CD8-positive, alpha-beta memory T cell (primary cell): Measurements from ENCODE around the gene LMNB1. TPM values are rescaled to one million over a fixed set of nuclear protein-coding genes. Genes with fewer than 3 reads are reported as not detected.
A peak's percentile ranks its signal among the peaks of the same experiment; 100 is the strongest.

ENCODE experiments used
- CTCF ChIA-PET: fragments of 350-600 bp; sonication (Branson Sonifier 250); formaldehyde crosslinking; loops from one replicate; lab custom pipeline; 2021; ENCODE audit warnings: antibody characterized with exemption; lab: Charles Lee
- POLR2A ChIA-PET: fragments of 350-600 bp; sonication (Branson Sonifier 250); formaldehyde crosslinking; loops from one replicate; lab custom pipeline; 2021; ENCODE audit warnings: antibody characterized with exemption; lab: Charles Lee
- DNase-seq, 5 donors: peaks; one replicate each; pipeline versions ENCODE4 v3.0.0 to v3.0.0-alpha.2; 2020 to 2022; ENCODE audit warnings: mixed read lengths in 1 of 5
- H3K27ac ChIP-seq: one replicate; pipeline ENCODE4 v1.7.0; 2013; ENCODE audit warnings: low read depth, mild to moderate bottlenecking, low read length, moderate library complexity
- H3K27me3 ChIP-seq: 2 replicates; pipeline ENCODE4 v1.7.0; 2013; ENCODE audit warnings: low read length, mild to moderate bottlenecking; ENCODE audit not compliant: insufficient read depth, poor library complexity, severe bottlenecking
- H3K36me3 ChIP-seq: 2 replicates; pipeline ENCODE4 v1.7.0; 2013; ENCODE audit warnings: mild to moderate bottlenecking, low read length, moderate library complexity; ENCODE audit not compliant: insufficient read depth
- H3K4me1 ChIP-seq: 2 replicates; pipeline ENCODE4 v1.7.0; 2013; ENCODE audit warnings: mild to moderate bottlenecking, low read length, moderate library complexity; ENCODE audit not compliant: insufficient read depth
- H3K4me3 ChIP-seq: 2 replicates; pipeline ENCODE4 v1.7.0; 2013; ENCODE audit warnings: mild to moderate bottlenecking, low read length
- H3K9me3 ChIP-seq: 2 replicates; pipeline ENCODE4 v1.7.0; 2013; ENCODE audit warnings: mild to moderate bottlenecking, low read length
- H3K27ac Mint-ChIP-seq, 8 donors: one replicate each; pipeline ENCODE4 v1.8.0; 2020 to 2021; ENCODE audit warnings: mixed read lengths in 8 of 8, mild to moderate bottlenecking in 6 of 8, inconsistent platforms in 3 of 8, moderate library complexity in 3 of 8
- H3K27me3 Mint-ChIP-seq, 2 donors: one replicate each; pipeline ENCODE4 v1.8.0; 2020 to 2021; ENCODE audit warnings: mixed read lengths in 2 of 2, mild to moderate bottlenecking in 1 of 2, moderate library complexity in 1 of 2
- H3K36me3 Mint-ChIP-seq, 3 donors: one replicate each; pipeline ENCODE4 v1.8.0; 2020 to 2021; ENCODE audit warnings: mixed read lengths in 3 of 3, inconsistent platforms in 1 of 3, mild to moderate bottlenecking in 1 of 3
- H3K4me1 Mint-ChIP-seq, 3 donors: one replicate each; pipeline ENCODE4 v1.8.0; 2020 to 2021; ENCODE audit warnings: mixed read lengths in 3 of 3, inconsistent platforms in 1 of 3, mild to moderate bottlenecking in 1 of 3
- H3K4me3 Mint-ChIP-seq, 7 donors: one replicate each; pipeline ENCODE4 v1.8.0; 2020 to 2021; ENCODE audit warnings: mixed read lengths in 7 of 7, mild to moderate bottlenecking in 6 of 7, moderate library complexity in 4 of 7, inconsistent platforms in 2 of 7
- H3K9me3 Mint-ChIP-seq, 5 donors: one replicate each; pipeline ENCODE4 v1.8.0; 2020 to 2022; ENCODE audit warnings: mixed read lengths in 5 of 5, mild to moderate bottlenecking in 3 of 5, moderate library complexity in 2 of 5, inconsistent platforms in 1 of 5
- polyA plus RNA-seq: library from polyadenylated mRNA; unstranded; fragments of 300-500 nt; fragmentation: Illumina TruSeq; gene quantifications from one replicate; pipeline ENCODE4 v1.2.3, GENCODE V29; 2021
- total RNA-seq, 2 experiments: library from RNA; stranded (reverse); gene quantifications; one replicate each; pipeline ENCODE4 v1.2.3, GENCODE V29; 2021

The LMNB1 gene
- total and polyA plus RNA-seq, 3 experiments from 2014 or later: 7.5 to 178 (median 172) TPM

GRCh38 chr5:126801992-126802294 is 25.0 kb downstream of the LMNB1 start:
- Histone ChIP-seq H3K9me3 (no peaks in the 10 kb centered on the region), H3K27me3 (no peaks in the 10 kb centered on the region), H3K4me1 (no peaks in the 10 kb centered on the region), H3K4me3 (no peak overlapping the region), H3K27ac (no peak overlapping the region), H3K36me3 (no peaks in the 10 kb centered on the region)
- CTCF ChIA-PET: interaction anchor here (0.7 to 4.0 kb wide), 8 partner anchors 8 to 143 kb away, joined by 3 to 25 read pairs (median 4); no protein-coding TSS in a partner anchor
- Mint-ChIP-seq H3K27ac (no peak overlapping the region), H3K4me3 (no peak overlapping the region), H3K27me3 (no peaks in the 10 kb centered on the region), H3K36me3 (peaks cover 0 to 22% (median 1%) of the 10 kb centered on the region in 3 donors), H3K4me1 (peaks cover 22 to 50% (median 44%) of the 10 kb centered on the region in 3 donors), H3K9me3 (no peaks in the 10 kb centered on the region)
- POLR2A ChIA-PET: interaction anchor here (0.6 kb wide), 1 partner anchor 127 kb away, joined by 3 read pairs; no protein-coding TSS in a partner anchor
- DNase-seq: peak in 1 of 5 donors; percentile 7

- ChIA-PET CTCF (interaction anchor here (1.3 kb wide), 1 partner anchor 8 kb away, joined by 4 read pairs; no protein-coding TSS in a partner anchor), POLR2A (no interaction called here)
- Histone ChIP-seq H3K4me3 (no peak overlapping the region), H3K4me1 (no peaks in the 10 kb centered on the region), H3K27ac (no peak overlapping the region), H3K27me3 (no peaks in the 10 kb centered on the region), H3K9me3 (no peaks in the 10 kb centered on the region), H3K36me3 (no peaks in the 10 kb centered on the region)
- H3K9me3 Mint-ChIP-seq: no peaks in the 10 kb centered on the region
- H3K4me3 Mint-ChIP-seq: no peak overlapping the region
- DNase-seq: no peak
- peaks cover 0 to 31% (median 5%) of the 10 kb centered on the region in 3 donors for H3K36me3 Mint-ChIP-seq
- peak overlapping the region in 2 of 8 donors; percentile 7 to 24 for H3K27ac Mint-ChIP-seq
- peaks cover 12 to 32% (median 29%) of the 10 kb centered on the region in 3 donors for H3K4me1 Mint-ChIP-seq
- no peaks in the 10 kb centered on the region for H3K27me3 Mint-ChIP-seq
Measured at GRCh38 chr5:126805063-126805462, 28.1 kb downstream of the LMNB1 start.

- Histone ChIP-seq H3K9me3 (no peaks in the 10 kb centered on the region), H3K27me3 (no peaks in the 10 kb centered on the region), H3K36me3 (no peaks in the 10 kb centered on the region), H3K27ac (no peak overlapping the region), H3K4me1 (peaks cover 18% of the 10 kb centered on the region), H3K4me3 (no peak overlapping the region)
- peak overlapping the region in 4 of 8 donors; percentile 14 to 73 (median 58) for H3K27ac Mint-ChIP-seq
- peaks cover 22 to 41% (median 37%) of the 10 kb centered on the region in 3 donors for H3K4me1 Mint-ChIP-seq
- ChIA-PET CTCF (interaction anchor here (0.9 to 3.4 kb wide), 8 partner anchors 9 to 220 kb away, joined by 3 to 13 read pairs (median 3); no protein-coding TSS in a partner anchor), POLR2A (no interaction called here)
- no peaks in the 10 kb centered on the region for H3K27me3 Mint-ChIP-seq
- no peaks in the 10 kb centered on the region for H3K9me3 Mint-ChIP-seq
- DNase-seq: peak in 2 of 5 donors; percentile 13 to 18
- peaks cover 0 to 60% (median 7%) of the 10 kb centered on the region in 3 donors for H3K36me3 Mint-ChIP-seq
- no peak overlapping the region for H3K4me3 Mint-ChIP-seq
Measured at GRCh38 chr5:126808521-126808988, 31.6 kb downstream of the LMNB1 start.

- peaks cover 0 to 70% (median 7%) of the 10 kb centered on the region in 3 donors for H3K36me3 Mint-ChIP-seq
- ChIA-PET POLR2A (no interaction called here), CTCF (interaction anchor here (1.0 to 3.4 kb wide), 5 partner anchors 8 to 219 kb away, joined by 3 to 13 read pairs (median 4); no protein-coding TSS in a partner anchor)
- Histone ChIP-seq H3K27ac (no peak overlapping the region), H3K4me3 (no peak overlapping the region), H3K4me1 (peaks cover 18% of the 10 kb centered on the region), H3K9me3 (no peaks in the 10 kb centered on the region), H3K27me3 (no peaks in the 10 kb centered on the region), H3K36me3 (no peaks in the 10 kb centered on the region)
- DNase-seq: no peak
- H3K9me3 Mint-ChIP-seq: no peaks in the 10 kb centered on the region
- H3K27me3 Mint-ChIP-seq: no peaks in the 10 kb centered on the region
- H3K4me1 Mint-ChIP-seq: peaks cover 18 to 34% (median 31%) of the 10 kb centered on the region in 3 donors
- no peak overlapping the region for H3K4me3 Mint-ChIP-seq
- H3K27ac Mint-ChIP-seq: peak overlapping the region; percentile 3 to 80 (median 59)
Measured at GRCh38 chr5:126809916-126810315, 33.0 kb downstream of the LMNB1 start.

GRCh38 chr5:126810596-126811380 is 33.9 kb downstream of the LMNB1 start:
- Mint-ChIP-seq H3K27ac (peak overlapping the region; percentile 69 to 96 (median 92)), H3K36me3 (peaks cover 0 to 65% (median 7%) of the 10 kb centered on the region in 3 donors), H3K9me3 (no peaks in the 10 kb centered on the region), H3K4me3 (peak overlapping the region in 3 of 7 donors; percentile 8 to 73 (median 52)), H3K4me1 (peaks cover 18 to 31% (median 31%) of the 10 kb centered on the region in 3 donors), H3K27me3 (no peaks in the 10 kb centered on the region)
- Histone ChIP-seq H3K36me3 (no peaks in the 10 kb centered on the region), H3K27ac (peak overlapping the region; percentile 71), H3K27me3 (no peaks in the 10 kb centered on the region), H3K4me3 (no peak overlapping the region), H3K9me3 (no peaks in the 10 kb centered on the region), H3K4me1 (peaks cover 18% of the 10 kb centered on the region)
- POLR2A ChIA-PET: interaction anchor here (1.2 kb wide), 2 partner anchors 31 to 43 kb away, joined by 3 to 5 read pairs; no protein-coding TSS in a partner anchor
- no peak for DNase-seq
- CTCF ChIA-PET: interaction anchor here (1.0 to 3.4 kb wide), 3 partner anchors 9 to 135 kb away, joined by 3 to 13 read pairs (median 4); no protein-coding TSS in a partner anchor

GRCh38 chr5:126811515-126812198 is 34.7 kb downstream of the LMNB1 start:
- H3K4me3 ChIP-seq: no peak overlapping the region
- Mint-ChIP-seq H3K4me1 (peaks cover 20 to 35% (median 35%) of the 10 kb centered on the region in 3 donors), H3K4me3 (peak overlapping the region; percentile 4 to 75 (median 55)), H3K27me3 (no peaks in the 10 kb centered on the region), H3K36me3 (peaks cover 0 to 64% (median 10%) of the 10 kb centered on the region in 3 donors), H3K27ac (peak overlapping the region; percentile 69 to 96 (median 92)), H3K9me3 (no peaks in the 10 kb centered on the region)
- ChIA-PET POLR2A (interaction anchor here (1.2 kb wide), 2 partner anchors 32 to 42 kb away, joined by 3 to 5 read pairs; no protein-coding TSS in a partner anchor), CTCF (interaction anchor here (1.8 to 3.0 kb wide), 2 partner anchors 34 to 134 kb away, joined by 4 to 8 read pairs; partner anchors contain the start of gene LMNB1)
- no peaks in the 10 kb centered on the region for H3K36me3 ChIP-seq
- DNase-seq: peak in 1 of 5 donors; percentile 33
- peak overlapping the region; percentile 71 for H3K27ac ChIP-seq
- H3K27me3 ChIP-seq: no peaks in the 10 kb centered on the region
- H3K9me3 ChIP-seq: no peaks in the 10 kb centered on the region
- H3K4me1 ChIP-seq: peaks cover 18% of the 10 kb centered on the region

- peaks cover under 1 to 65% (median 14%) of the 10 kb centered on the region in 3 donors for H3K36me3 Mint-ChIP-seq
Measured at GRCh38 chr5:126812199-126812570, 35.2 kb downstream of the LMNB1 start.

More at GRCh38 chr5:126812199-126812570, 35.2 kb downstream of the LMNB1 start:
- Mint-ChIP-seq H3K4me1 (peaks cover 20 to 38% (median 37%) of the 10 kb centered on the region in 3 donors), H3K27me3 (no peaks in the 10 kb centered on the region), H3K4me3 (peak overlapping the region; percentile 4 to 75 (median 55)), H3K9me3 (no peaks in the 10 kb centered on the region), H3K27ac (peak overlapping the region; percentile 69 to 96 (median 92))
- no peak overlapping the region for H3K4me3 ChIP-seq
- peak overlapping the region; percentile 71 for H3K27ac ChIP-seq
- H3K9me3 ChIP-seq: no peaks in the 10 kb centered on the region
- CTCF ChIA-PET: interaction anchor here (1.8 to 3.0 kb wide), 2 partner anchors 34 to 134 kb away, joined by 4 to 8 read pairs; partner anchors contain the start of gene LMNB1
- peaks cover 18% of the 10 kb centered on the region for H3K4me1 ChIP-seq
- H3K36me3 ChIP-seq: no peaks in the 10 kb centered on the region
- no peaks in the 10 kb centered on the region for H3K27me3 ChIP-seq
- DNase-seq: no peak
- POLR2A ChIA-PET: interaction anchor here (1.2 kb wide), 1 partner anchor 41 kb away, joined by 5 read pairs; no protein-coding TSS in a partner anchor
